Testis (tissue), 2 donors: Measurements from ENCODE around the gene GSTM1.

Experiments
- POLR2A ChIP-seq: fragments of 450-650 bp; IDR thresholded peaks from one replicate; pipeline ENCODE4 v1.6.1; 2017; ENCODE audit warnings: antibody characterized with exemption, mild to moderate bottlenecking, moderate library complexity
- TF ChIP-seq, protein P1 (sequence below), 3 experiments: fragments of 450-650 bp in 2 of 3; fragments of 200-600 bp in 1 of 3; sonication (generic) in 1 of 3; IDR thresholded peaks; one replicate each; pipeline ENCODE4 v1.5.1; 2016 to 2019; ENCODE audit warnings: antibody characterized with exemption in 3 of 3, mild to moderate bottlenecking in 2 of 3, moderate library complexity in 1 of 3

DNA sequence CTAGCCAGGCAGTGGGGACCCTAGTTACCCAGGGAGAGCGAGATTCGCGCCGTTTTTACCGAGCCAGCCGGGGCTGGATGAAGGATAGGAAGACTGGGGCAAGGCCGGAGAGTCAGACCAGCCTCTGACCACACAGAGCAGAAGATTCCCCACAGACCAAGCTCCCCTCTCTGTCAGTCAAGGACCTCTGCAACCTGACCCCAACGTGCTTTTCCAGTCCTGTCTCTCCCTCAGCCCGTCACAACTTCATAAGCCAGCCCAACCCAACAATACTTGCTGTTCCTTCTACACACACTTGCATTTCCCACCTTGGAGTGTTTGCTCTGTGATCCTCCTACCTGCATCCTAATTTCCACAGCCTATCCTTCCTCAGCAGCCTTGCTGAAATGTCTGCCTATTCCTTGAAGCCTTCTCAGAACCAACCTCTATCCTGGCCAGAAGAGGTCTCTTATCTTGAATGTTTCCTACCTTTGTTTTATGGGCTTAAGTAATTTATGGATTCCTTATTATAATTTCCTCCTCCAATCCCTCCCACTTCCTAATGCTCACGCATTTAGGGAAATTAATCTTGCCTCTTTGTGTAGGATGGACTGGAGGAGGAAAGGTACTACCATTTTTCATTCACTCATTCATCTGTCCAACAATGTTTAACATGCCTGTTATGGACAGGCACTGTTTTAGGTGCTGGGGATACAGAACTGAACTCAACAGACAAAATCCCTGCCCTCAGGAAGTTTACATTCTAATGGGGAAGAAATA, 53.2 kb downstream of the GSTM1 start, which contains the start of gene GSTM3:
- TF ChIP-seq, protein P1, sequence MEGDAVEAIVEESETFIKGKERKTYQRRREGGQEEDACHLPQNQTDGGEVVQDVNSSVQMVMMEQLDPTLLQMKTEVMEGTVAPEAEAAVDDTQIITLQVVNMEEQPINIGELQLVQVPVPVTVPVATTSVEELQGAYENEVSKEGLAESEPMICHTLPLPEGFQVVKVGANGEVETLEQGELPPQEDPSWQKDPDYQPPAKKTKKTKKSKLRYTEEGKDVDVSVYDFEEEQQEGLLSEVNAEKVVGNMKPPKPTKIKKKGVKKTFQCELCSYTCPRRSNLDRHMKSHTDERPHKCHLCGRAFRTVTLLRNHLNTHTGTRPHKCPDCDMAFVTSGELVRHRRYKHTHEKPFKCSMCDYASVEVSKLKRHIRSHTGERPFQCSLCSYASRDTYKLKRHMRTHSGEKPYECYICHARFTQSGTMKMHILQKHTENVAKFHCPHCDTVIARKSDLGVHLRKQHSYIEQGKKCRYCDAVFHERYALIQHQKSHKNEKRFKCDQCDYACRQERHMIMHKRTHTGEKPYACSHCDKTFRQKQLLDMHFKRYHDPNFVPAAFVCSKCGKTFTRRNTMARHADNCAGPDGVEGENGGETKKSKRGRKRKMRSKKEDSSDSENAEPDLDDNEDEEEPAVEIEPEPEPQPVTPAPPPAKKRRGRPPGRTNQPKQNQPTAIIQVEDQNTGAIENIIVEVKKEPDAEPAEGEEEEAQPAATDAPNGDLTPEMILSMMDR (IDR thresholded peaks at IDR 0.05), result no peak
- TF ChIP-seq POLR2A, result no peak
